Activated CD8-positive, alpha-beta memory T cell treated with anti-CD3 and anti-CD28 coated beads, Interleukin-2, amount 50 U/mL, for 48 hours (primary cell): ENCODE measurements around the gene CPD.
A peak's percentile ranks its signal among the peaks of the same experiment; 100 is the strongest.
"Not testable (repeated sequence)": the region's sequence is repeated elsewhere in the genome, so short reads cannot be mapped to it uniquely, and the experiment has no call there.

Experiments used
- DNase-seq: peaks from one replicate; pipeline ENCODE4 v3.0.0-alpha.2; 2020

CPD gene

DNA sequence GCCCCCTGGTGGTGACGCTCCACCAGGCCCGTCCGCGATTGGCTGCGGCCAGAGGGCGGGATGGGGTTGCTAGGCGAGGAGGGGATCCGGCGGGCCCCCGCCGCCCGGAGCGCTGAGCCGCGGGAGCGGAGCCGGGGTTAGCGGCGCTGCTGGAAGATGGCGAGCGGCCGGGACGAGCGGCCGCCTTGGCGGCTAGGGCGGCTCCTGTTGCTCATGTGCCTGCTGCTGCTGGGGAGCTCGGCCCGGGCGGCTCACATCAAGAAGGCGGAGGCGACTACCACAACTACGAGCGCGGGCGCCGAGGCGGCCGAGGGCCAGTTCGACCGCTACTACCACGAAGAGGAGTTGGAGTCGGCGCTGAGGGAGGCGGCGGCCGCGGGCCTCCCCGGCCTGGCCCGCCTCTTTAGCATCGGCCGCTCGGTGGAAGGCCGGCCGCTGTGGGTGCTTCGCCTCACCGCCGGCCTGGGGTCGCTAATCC lies at the start of gene CPD:
CPD (plus strand) TSS at position 103 of the 478 bp plus-strand sequence; CDS start at position 157, 54 bp downstream.
- peak; percentile 99 for DNase-seq

DNA sequence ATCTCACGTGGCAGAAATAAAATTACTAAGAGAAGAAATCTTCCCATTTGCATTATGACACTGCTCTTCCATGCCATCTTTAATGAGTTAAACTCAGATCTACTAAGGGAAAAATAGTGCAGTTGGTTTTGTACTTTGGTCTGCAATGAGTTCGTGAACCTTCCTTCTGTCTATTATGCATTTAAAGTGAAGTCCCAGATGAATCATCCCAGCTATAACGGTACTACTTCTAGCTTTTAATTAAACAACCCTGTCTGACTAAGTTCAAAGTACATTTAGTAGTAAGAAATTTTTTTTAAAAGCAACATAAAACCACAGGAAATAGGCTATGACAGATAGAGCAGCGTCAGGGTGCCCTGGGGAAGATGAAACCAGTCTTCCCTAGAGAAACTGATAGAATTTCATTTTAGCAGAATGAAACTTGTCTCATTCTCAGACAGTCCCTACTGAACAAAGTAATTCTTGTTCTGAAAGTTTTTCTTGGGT lies 46.6 kb upstream of the CPD start:
- no peak for DNase-seq

DNA sequence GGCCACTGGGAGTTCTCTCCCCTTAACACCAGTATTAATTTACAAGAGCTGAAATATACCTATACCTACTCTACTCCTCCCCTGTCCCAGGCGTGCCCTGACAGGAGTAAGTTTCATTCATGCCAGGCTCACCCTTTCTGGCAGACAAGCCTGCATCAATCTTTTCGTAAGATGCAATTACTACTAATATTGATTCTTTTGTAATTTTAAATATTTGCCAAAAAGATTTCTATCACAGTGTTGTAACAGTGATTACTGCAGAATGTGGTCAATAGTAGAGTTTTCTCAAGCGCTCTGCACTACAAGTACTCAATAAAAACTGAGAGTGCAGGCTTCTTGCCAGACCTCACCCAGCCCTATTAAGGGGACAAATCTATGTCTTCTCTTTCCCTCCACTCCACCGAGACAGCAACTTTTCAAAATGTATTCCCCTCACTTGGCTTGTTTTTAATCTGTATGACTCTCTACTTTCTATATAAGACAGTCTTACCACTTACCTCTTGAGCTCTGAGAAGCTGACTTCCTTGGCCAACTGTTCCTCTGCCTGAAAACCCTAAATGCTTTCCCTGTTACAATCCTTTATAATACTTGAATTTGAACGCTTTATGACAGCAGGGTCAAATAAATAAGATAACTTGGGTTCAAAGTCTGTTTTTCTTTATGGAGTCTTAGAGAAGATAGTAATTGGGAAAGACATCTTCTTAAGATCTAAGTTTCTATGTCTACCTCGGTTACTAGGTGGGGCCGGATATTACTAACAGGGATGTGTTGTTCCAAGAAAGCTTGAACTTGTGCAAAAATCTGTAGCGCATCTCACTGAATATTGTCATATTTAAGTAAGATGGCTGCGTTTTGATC lies 45.0 kb upstream of the CPD start, which contains the start of gene TMIGD1:
TMIGD1 (minus strand) TSS at position 555 of the 858 bp plus-strand sequence. CDS start 1,924 bp downstream, outside the sequence.
- DNase-seq, result no peak

DNA sequence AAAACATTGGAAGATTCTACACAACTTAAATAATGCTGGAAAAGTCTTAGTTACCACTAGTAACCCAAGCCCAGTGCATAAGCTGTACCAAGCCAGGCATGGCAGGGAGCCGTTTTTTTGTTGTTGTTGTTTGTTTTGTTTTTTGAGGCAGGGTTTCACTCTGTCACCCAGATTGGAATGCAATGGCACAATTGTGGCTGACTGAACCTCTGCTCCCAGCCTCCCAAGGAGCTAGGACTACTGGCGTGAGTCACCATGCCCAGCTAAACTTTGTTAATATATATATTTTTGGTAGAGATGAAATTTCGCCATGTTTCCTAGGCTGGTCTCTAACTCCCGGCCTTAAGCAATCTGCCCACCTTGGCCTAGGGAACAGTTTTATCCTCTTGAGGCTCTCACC lies 44.3 kb upstream of the CPD start:
- DNase-seq, result no peak

DNA sequence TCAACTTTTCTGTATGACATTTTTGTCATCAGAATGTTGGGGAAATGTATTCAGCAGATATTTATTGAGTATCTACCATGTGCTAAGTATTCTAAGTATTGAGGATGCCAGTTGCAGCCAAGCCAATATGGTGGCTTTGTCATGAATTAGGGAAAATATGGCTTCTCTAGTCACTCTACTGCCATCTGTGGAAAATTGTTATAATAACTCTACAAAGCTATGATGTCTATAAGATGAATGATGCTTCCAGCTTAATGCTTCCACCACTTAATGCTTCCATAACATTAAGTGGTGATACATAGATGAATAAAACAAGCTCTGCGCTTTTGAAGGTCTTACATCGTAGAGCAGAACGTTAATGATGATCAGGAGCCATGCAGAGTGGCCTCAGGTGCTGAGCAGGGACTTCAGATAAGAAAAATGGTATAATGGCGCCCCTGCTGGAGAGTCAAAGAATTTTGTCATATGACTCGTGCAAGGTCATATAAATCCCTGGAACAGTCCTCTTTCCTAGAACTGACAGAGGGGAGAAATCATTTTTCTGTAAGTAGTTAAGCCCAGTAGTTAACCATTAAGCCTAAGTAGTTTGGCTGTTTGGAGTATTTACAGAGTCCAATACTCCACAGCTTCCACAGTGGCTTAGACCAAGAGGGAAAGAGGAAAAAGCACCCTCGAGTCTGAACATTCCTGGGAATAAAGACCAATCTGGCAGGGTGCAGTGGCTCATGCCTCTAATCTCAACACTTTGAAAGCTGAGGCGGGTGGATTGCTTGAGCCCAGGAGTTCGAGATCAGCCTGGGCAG lies 42.2 kb upstream of the CPD start:
- DNase-seq, result peak; percentile 68

DNA sequence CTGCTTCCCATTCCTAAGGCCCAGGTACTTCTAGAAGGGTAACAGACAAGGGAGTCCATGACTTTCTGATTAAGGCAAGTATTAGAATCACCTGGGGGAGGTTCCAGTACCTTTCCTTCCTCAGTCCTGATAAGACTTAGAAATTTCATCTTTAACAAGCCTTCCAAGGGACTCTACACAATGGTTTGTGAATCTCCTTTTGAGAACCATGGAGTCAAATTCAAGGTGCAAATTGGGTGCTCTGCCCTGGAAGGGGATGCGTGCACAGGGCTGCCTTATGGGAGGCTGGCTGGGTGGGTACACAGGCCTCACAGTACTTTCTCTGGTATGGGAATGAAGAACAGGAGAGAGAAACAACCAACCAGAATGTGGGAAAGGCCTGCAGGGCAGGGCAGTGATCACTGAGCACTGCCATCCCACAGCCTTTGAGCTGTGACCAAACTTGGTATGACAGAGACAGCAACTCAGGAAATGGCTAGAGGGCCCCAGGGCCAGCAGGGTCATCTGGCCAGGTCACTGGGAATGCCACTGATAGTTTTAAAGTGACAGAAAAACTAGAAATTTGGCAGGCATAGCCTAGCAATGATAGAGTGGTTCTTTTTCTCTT lies 41.2 kb upstream of the CPD start:
- DNase-seq, result no peak

DNA sequence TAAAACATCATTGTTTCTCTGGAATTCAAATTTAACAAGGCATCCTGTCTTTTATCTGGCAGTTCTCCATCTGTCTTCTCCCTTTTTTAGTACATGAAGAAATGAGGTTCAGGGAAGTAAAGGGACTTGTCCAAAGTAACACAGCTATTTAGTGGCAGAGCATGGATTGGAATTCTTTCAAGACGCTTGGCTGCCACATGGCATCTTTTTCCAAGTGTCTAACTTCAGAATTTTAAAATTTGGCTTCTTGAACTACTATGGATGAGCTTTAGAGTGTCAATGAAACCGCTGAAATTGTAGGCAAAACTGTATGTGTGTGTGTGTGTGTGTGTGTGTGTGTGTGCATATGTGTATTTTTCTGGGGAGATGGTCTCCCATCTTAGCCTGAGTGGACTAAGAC lies 39.6 kb upstream of the CPD start:
- DNase-seq, result no peak

DNA sequence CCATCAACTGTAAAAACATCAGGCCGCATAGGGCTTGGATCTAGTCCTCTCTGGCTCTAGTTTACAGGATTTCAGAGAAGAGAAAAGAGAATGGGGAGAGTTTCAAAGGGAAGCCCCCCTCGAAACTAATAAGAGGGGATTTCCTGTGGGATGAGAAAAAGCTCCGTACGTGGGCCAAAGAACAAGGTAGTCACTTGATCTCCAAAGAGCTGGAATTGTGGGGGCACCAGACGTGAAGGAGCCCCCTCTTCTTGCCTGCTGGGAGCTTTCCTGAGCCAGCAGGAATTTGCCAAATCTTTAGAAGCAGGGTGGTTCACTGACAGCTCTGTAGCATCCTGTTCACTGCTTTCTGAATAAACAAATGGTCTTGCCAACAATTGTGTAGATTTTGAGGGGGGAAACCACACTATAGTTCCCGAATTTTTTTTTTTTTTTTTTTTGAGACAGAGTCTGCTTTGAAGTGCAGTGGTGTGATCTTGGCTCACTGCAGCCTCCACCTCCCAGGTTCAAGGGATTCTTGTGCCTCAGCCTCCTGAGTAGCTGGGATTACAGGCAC lies 37.8 kb upstream of the CPD start:
- DNase-seq, result no peak

DNA sequence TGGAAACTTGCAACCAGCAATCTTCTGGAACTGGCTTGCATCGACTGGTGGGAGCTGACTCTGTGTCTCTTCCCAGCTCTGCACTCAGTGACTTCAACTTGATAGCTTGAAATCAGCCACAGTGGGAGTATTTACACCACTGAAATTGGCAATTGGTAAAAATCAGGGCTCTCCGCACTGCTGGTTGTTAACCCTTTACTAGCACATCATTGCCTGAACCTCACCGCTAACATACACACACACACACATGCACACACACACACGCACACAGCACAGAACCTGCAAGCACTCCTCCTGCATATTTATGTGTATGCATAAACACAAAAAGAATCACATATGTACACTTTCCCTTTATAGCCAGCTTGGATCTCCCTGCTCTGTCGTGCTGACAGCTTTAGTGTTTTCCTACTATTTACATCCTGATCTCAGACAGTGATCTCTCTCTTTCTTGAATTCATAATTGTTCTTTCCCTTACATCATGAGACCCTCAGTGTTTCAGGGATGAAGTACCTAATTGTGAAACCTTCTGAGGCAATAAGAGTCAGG lies 37.0 kb upstream of the CPD start:
- no peak for DNase-seq

DNA sequence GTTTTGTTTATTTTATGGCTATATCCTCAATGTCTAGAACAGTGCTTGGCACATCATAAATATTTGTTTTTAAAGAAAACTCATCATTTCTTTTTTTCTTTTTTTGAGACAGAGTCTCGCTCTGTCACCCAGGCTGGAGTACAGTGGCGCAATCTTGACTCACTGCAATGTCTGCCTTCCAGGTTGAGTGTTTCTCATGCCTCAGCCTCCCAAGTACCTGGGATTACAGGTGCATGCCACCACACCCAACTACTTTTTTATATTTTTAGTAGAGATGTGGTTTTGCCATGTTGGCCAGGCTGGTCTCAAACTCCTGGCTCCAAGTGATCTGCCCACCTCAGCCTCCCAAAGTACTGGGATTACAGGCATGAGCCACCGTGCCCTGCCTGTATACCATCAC lies 35.5 kb upstream of the CPD start:
- DNase-seq, result not testable (repeated sequence)

DNA sequence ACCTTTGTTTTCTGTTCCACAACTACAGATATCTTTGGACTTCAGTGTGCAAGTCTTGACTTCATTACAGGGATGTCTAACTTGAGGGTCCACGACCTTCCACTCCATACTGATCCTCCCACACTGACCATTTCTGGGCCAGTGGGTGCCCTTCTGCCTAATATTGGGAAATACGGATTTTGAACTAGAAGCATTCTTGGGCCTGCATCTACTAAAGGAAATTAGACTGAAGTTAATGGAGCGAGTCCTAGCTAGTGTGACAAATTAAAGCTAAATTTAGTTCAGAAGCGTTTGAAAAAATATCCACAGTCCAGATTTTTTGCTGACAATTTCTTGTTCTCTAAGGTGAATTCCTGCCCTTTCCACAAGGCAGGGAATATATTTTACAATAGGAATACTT lies 34.9 kb upstream of the CPD start:
- no peak for DNase-seq

DNA sequence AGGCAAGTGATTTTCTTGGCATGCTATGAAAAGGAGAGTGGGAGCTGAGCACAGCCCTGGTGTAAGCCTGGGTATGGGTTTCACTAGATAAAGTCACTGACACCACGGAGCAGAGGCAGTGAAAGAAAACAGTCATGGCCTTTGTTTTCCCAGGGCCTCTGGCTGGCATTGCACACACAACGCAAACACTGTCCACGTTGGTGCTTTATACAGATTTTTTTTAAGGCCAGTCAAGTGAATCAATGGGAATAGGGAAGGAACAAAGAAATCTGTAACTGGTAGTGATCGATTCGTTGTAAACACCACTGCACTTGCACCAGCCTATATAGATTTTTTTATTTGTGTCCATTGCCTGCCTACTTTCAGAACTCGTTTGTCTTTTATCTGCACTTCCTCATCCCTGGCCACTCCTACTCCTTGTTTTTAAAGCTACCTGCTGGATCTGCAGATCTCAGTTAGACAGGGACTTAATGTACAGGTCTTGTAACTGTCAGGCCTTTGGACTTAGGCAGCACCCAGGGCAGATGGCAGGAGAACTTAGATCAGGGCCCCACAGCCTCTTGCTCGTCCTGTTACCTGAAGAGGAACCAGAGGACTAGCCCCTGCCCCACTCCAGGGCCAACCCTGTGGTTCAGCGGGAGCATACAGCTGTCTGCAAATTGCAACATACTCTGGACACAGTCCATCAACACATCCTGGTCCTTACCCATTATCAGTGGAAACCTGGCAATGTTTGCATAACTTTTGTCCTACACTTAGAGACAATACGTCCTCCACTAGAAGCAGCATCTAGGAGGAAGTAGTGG lies 34.2 kb upstream of the CPD start:
- DNase-seq, result no peak

DNA sequence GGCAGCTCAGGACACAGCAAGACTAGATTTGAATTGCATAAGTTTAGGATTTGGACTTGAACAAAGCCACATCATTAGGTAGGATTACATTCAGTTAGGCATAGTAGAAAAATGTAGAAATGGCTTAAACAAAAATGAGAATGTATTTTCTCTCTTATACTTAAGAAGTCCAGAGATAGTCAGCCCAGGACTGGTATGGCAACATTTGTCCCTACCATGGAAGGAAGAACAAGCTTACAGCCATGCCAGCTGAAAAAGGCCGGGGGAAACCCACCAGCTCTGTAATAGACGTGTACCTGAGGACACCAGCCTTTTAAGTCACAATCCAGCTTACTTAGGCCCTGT lies 33.7 kb upstream of the CPD start:
- no peak for DNase-seq

DNA sequence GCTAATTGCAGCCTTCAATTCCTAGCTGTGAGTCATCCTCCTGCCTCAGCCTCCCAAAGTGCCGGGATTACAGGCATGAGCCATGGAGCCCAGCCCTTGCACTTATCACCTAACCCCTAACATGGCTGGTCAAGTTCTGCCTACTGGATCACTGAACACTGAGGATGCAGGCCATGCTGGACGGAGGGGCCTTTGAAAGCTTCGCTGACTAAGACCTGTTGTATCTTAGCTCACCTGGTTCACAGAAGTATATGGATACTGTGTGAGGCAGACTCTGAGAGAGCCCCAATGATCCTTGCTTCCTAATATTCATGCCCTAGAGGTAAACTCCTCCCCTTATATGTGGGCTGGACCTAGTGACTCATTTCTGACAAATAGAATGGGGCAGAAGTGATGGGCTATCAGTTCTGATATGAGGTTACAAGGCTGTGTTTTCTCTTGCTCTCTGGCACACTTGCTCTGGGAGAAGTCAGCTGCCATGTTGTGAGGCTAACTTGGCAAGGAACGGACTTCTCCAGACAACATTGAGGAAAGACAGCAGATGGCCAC lies 33.1 kb upstream of the CPD start:
- DNase-seq, result no peak

DNA sequence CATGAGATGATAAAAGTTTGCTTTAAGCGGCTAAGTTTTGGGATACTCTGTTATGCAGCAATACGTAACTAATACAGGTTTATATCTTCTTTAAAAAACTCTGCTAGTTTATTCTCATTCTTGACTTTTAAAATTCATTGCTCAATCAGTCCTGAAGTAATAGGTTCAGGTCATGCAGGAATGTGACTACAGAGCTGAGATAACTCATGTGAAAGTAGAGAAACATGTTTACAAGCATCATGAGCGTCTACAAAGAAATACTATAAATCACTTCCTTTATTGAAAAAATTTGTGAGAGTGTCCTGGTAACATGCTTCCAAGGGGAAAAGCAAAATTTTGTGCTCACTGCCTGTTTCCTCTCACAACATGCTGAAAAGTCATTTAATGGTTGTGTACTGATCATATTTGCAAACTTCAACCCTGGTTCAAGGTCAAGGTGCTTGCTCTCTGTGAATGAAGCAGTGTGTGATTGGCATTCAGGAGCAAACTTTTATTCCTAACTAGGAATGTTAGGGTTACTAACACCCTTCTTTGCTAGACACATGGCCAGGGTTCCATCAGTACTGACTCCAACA lies 32.4 kb upstream of the CPD start:
- no peak for DNase-seq

DNA sequence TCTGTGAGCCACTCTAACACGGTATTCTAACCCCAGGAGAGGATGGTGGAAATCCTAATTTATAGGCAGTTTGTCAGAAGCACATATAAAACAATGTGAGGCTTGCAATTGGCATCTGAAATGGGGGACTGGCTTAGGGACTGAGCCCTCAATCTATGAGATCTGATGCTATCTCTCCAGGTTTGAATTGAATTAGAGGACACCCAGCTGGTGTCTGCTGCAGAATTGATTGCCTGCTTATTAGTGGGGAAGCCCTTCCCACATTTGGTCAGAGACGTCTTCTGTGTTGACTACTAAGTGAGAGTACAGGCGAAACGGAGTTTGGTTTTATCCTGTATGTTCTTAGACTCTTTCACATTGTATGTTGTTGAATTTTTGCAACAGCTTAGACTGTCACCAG lies 31.2 kb upstream of the CPD start:
- DNase-seq, result no peak

DNA sequence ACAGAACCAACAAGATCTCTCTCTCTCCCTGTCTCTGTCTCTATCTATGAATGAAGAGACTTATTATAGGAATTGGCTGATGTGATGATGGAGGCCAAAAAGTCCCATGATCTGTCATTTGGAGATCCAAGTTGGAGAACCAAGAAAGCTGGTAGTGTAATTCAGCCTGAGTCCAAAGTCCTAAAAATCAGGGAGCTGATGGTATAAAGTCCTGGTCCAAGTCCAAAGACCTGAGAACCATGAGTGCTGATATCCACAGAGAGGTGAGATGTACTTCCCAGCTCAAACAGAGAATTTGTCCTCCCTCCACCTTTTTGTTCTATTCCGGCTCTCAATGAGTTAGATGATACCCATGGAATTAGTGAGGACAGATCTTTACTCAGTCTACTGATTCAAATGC lies 29.5 kb upstream of the CPD start:
- DNase-seq, result no peak

DNA sequence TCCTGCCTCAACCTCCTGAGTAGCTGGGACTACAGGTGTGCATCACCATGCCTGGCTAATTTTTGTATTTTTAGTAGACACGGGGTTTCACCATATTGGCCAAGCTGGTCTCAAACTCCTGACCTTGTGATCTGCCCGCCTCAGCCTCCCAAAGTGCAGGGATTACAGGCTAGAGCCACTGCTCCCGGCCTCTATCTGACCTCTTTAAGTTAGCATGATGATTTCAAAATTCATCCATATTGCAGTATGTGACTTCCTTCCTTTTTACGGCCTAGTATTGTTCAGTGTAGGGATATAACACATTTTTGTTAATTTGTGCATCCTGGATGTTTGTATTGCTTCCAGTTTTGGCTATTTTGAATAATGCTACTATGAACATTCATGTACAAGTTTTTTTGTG lies 27.5 kb upstream of the CPD start:
- not testable (repeated sequence) for DNase-seq

DNA sequence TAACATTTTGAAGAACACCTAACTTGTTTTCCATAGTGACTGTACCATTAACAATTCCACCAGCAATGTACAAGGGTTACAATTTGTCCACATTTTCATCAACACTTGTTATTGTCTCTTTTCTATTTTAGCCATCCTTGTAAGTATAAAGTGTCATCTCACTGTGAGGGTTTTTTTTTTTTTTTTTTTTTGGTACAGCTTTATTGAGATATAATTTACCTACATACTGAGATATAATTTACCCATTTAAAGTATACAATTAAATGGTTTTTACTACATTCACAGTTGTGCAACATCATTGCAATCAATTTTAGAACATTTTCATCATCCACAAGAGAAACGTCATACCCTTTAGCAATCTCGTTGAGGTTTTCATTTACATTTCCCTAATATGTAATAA lies 27.0 kb upstream of the CPD start:
- no peak for DNase-seq

DNA sequence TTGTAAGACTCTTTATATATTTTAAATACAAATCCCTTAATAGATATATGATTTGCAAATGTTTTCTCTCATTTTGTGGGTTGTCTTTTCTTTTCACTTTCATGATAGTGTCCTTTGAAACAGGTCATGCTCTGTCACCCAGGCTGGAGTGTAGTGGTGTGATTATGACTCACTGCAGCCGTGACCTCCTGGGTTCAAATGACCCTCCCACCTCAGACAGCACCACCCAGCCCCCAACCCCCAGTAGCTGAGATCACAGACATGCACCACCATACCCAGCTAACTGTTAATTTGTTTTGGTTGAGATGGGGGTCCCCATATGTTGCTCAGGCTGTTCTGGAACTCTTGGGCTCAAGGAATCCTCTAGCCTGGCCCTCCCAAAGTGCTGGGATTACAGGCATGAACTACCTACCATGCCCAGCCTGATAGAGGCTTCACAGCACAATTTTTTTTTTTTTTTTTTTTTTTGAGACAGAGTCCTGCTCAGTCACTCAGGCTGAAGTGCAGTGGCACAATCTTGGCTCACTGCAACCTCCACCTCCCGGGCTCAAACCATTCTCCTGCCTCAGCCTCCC lies 26.4 kb upstream of the CPD start:
- no peak for DNase-seq

DNA sequence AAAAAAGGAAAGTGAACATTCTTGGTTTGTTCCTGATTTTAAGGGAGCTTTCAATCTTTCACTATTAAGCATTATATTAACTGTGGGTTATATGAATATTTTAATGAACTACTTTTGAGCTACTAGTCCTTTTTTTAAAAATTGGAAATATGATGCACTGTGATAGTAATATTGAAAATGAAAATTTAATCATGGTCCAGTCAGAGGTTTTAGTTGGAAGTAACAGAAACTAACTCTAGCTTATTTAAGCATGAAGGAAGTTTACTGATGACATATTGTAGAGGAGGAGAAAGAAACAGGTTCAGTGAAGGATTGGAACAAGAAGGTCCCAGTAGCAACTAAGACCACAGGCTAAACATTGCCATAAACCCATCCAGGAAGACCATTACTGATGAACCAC lies 24.0 kb upstream of the CPD start:
- DNase-seq, result no peak
